Testis (tissue), 2 donors: ENCODE results near the gene RTL10.

Experiments used
- POLR2A ChIP-seq: fragments of 450-650 bp; IDR thresholded peaks from one replicate; pipeline ENCODE4 v1.6.1; 2017; ENCODE audit warnings: antibody characterized with exemption, mild to moderate bottlenecking, moderate library complexity
- TF ChIP-seq, protein P1 (sequence below), 3 experiments: fragments of 450-650 bp in 2 of 3; fragments of 200-600 bp in 1 of 3; sonication (generic) in 1 of 3; IDR thresholded peaks; one replicate each; pipeline ENCODE4 v1.5.1; 2016 to 2019; ENCODE audit warnings: antibody characterized with exemption in 3 of 3, mild to moderate bottlenecking in 2 of 3, moderate library complexity in 1 of 3

DNA sequence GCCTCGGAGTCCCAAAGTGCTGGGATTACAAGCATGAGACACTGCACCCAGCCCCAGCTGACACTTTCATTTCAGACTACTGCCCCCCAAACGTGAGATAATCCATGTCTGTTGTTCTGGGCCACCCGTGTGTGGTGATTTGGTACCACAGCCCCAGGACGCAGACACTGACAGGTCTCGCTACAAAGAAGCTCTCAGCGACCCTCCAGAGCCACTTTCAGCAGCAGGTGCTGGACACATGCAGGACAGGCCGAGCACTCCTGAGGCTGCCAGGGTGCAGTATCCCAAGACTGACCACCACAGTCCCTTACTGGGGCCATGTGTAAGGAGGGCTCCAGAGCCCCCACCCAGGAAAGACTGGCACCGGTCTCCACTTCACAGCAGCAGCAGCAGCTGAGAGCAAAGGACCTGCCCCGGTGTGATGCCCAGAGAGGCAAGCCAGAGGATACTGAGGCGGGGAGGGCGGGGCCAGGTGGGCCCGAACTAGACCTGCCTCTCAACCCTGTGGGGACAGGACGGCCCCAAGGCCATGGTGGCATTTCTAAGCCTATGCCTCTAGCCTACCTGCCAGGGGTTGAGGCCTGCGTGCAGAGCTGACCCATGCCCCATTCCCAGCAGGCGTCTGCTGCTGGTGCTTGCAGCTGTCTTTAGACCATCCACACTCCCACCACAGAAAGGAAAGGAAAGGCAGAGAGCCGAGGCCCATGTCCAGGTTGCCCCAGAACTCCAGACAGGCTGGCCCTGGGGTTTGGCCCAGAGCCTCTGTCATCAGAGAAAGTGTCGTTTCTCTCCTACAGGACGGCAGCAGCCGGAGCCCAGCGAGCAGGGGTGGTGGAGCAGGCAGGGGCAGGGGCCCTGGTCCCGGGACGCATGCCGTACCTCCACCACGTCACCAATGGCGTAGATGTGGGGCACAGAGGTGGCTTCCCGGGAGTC is 28.0 kb upstream of the RTL10 start:
- TF ChIP-seq, protein P1, sequence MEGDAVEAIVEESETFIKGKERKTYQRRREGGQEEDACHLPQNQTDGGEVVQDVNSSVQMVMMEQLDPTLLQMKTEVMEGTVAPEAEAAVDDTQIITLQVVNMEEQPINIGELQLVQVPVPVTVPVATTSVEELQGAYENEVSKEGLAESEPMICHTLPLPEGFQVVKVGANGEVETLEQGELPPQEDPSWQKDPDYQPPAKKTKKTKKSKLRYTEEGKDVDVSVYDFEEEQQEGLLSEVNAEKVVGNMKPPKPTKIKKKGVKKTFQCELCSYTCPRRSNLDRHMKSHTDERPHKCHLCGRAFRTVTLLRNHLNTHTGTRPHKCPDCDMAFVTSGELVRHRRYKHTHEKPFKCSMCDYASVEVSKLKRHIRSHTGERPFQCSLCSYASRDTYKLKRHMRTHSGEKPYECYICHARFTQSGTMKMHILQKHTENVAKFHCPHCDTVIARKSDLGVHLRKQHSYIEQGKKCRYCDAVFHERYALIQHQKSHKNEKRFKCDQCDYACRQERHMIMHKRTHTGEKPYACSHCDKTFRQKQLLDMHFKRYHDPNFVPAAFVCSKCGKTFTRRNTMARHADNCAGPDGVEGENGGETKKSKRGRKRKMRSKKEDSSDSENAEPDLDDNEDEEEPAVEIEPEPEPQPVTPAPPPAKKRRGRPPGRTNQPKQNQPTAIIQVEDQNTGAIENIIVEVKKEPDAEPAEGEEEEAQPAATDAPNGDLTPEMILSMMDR (IDR thresholded peaks at IDR 0.05) = no peak
- no peak for TF ChIP-seq POLR2A
